ENCODE measurements around the gene SND1. TPM values are rescaled to one million over a fixed set of nuclear protein-coding genes. Genes with fewer than 3 reads are reported as not detected.

The SND1 gene
- total RNA-seq, 2 donors from 2014 or later: 91.0 to 111 TPM

DNA sequence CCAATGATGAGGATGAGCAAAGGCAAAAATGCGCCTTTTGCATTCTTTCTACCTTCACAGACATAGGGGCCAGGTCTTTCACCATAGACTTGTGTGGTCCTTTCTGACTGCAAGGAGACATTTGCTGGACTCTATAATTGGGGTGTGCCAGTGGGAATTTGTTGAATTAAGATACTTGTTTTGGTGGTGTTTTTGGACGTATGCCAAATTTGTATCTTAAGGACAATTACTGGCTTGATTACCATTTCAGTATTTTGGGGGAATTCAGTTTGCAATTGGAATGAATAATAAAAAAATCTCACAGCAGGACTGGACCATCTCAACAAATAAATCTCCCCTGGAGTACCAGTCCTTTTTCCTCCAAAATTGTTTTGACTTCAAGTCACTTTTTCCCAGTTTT lies 47.9 kb downstream of the SND1 start:
- Histone ChIP-seq H3K9me3 (no peaks in the 10 kb centered on the region), H3K36me3 (peaks cover 24% of the 10 kb centered on the region), H3K4me1 (ENCODE audit: control insufficient read depth in 1 of 2, low read depth in 2 of 2) (no peaks in the 10 kb centered on the region), H3K27ac (no peak overlapping the region), H3K4me3 (no peak overlapping the region), H3K27me3 (replicated peaks; ENCODE audit: insufficient read depth) (no peaks in the 10 kb centered on the region)
- no peak for ATAC-seq (ENCODE audit: insufficient number of reproducible peaks, low FRiP score, low read depth)
- DNase-seq (ENCODE audit: low spot score): no peak
- TF ChIP-seq CTCF (IDR thresholded peaks at IDR 0.05): no peak

- Histone ChIP-seq H3K4me1 (ENCODE audit: control insufficient read depth in 1 of 2, low read depth in 2 of 2) (peaks cover 0 to under 1% of the 10 kb centered on the region in 2 donors), H3K36me3 (peaks cover 22% of the 10 kb centered on the region), H3K9me3 (no peaks in the 10 kb centered on the region), H3K27ac (no peak overlapping the region), H3K27me3 (replicated peaks; ENCODE audit: insufficient read depth) (no peaks in the 10 kb centered on the region), H3K4me3 (no peak overlapping the region)
- no peak for TF ChIP-seq CTCF (IDR thresholded peaks at IDR 0.05)
- no peak for ATAC-seq (ENCODE audit: insufficient number of reproducible peaks, low FRiP score, low read depth)
- no peak for DNase-seq (ENCODE audit: low spot score)
Measured at GRCh38 chr7:127702052-127702652, 50.2 kb downstream of the SND1 start.

- TF ChIP-seq CTCF (IDR thresholded peaks at IDR 0.05): no peak
- DNase-seq (ENCODE audit: low spot score) (no peak), ATAC-seq (ENCODE audit: insufficient number of reproducible peaks, low FRiP score, low read depth) (no peak)
- Histone ChIP-seq H3K27ac (no peak overlapping the region), H3K9me3 (no peaks in the 10 kb centered on the region), H3K36me3 (peaks cover 22% of the 10 kb centered on the region), H3K27me3 (replicated peaks; ENCODE audit: insufficient read depth) (no peaks in the 10 kb centered on the region), H3K4me3 (no peak overlapping the region), H3K4me1 (ENCODE audit: control insufficient read depth in 1 of 2, low read depth in 2 of 2) (peaks cover 0 to 8% of the 10 kb centered on the region in 2 donors)
Measured at GRCh38 chr7:127702938-127703337, 50.9 kb downstream of the SND1 start.

DNA sequence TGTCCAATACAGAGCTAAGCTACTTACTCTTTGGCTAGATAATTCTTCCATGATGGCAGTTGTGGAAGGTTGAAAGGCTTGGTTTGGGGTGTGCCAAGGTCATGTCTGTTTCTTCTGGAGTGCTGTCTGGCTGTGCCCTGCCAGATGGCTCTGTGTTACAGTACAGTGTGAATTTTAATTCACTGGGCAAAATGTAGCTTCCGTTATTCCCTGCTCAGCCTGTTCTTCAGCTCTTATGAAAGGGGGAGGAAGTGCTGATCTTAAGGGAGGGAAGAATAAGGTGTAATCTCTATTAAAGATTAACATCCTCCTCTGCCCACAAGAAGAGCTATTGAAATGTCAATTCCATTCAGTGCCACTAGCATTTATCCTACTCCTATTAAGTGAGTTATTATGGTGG lies 52.2 kb downstream of the SND1 start:
- no peak overlapping the region for H3K4me3 ChIP-seq
- no peaks in the 10 kb centered on the region for H3K27me3 ChIP-seq (replicated peaks; ENCODE audit: insufficient read depth)
- peaks cover 0 to 9% of the 10 kb centered on the region in 2 donors for H3K4me1 ChIP-seq (ENCODE audit: control insufficient read depth in 1 of 2, low read depth in 2 of 2)
- peaks cover 13% of the 10 kb centered on the region for H3K36me3 ChIP-seq
- DNase-seq (ENCODE audit: low spot score): no peak
- TF ChIP-seq CTCF (IDR thresholded peaks at IDR 0.05): no peak
- H3K27ac ChIP-seq: no peak overlapping the region
- no peaks in the 10 kb centered on the region for H3K9me3 ChIP-seq
- no peak for ATAC-seq (ENCODE audit: insufficient number of reproducible peaks, low FRiP score, low read depth)

DNA sequence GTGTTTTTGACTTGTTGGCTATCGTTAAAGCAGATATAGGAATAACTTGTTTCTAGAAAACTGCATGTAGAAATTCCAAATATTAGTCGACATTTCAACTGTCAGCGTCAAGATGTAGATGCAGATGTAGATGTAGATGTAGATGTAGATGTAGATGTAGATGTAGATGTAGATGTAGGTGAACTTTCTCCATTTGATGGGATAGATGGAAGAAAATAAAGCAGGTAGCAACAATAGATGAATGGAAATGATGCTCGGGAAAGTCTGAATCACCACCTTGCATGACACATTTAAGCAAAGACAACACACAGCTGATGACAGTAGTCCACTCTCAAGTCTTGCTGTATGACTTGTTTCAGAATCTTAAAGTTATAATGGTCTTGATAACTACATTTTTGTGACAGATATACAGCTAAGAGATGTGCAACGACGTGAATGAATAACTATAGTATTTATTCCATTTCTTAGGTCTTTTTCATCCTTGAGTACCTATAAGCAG lies 53.5 kb downstream of the SND1 start:
- Histone ChIP-seq H3K36me3 (peaks cover 13% of the 10 kb centered on the region), H3K4me1 (ENCODE audit: control insufficient read depth in 1 of 2, low read depth in 2 of 2) (peaks cover 0 to 9% of the 10 kb centered on the region in 2 donors)

More for the DNA sequence above, 53.5 kb downstream of the SND1 start:
- no peak for TF ChIP-seq CTCF (IDR thresholded peaks at IDR 0.05)
- no peak for ATAC-seq (ENCODE audit: insufficient number of reproducible peaks, low FRiP score, low read depth)
- Histone ChIP-seq H3K27me3 (replicated peaks; ENCODE audit: insufficient read depth) (no peaks in the 10 kb centered on the region), H3K27ac (no peak overlapping the region), H3K4me3 (no peak overlapping the region), H3K9me3 (no peaks in the 10 kb centered on the region)
- no peak for DNase-seq (ENCODE audit: low spot score)
